Stimulated activated CD4-positive, alpha-beta T cell treated with anti-CD3 and anti-CD28 coated beads, Interleukin-1b, Interleukin-23, amount 100 ng/mL, for 24 hours (primary cell): ENCODE results near the gene CCND2.

Source experiments
- DNase-seq, 4 experiments: peaks; one replicate each; pipeline ENCODE4 v3.0.0-alpha.2; 2020; ENCODE audit warnings: low read depth in 4 of 4, low spot score in 1 of 4

CCND2 gene

DNA sequence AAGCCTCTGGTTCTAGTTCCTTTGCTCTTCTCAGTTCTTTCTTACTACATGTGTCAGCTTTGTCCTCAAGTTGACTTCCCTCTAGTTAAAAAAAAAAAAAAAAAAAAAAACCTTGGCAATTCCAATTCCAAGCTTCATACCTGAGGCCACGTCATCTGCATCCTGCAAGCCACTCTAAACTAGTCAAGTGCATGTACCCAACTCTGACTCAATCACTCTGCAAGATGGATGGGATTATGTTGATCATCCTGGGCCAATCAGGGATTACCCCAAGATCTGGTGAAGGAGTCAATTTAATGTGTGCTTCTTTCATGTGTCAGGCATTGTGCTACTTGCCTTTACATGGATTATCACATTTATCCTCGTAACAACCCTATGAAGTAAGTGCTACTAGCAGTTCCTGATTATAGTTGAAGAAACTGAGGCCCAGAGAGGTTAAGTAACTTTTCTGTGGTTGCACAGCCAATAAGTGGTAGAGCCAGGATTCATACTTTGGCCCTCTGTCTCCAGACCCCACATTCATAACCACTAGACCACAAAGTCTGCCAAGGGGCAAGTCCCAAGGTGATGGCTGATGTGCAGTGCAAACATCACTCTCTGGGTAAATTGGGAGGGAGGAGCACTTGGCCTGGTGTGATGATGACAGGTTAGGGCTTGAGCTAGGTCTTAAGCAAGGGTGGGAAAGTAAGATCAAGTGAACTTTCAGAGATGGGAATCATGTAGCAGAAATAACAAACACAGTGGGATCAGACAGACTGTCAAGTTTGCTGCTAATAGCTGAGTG lies 17.3 kb upstream of the CCND2 start:
- DNase-seq: no peak

DNA sequence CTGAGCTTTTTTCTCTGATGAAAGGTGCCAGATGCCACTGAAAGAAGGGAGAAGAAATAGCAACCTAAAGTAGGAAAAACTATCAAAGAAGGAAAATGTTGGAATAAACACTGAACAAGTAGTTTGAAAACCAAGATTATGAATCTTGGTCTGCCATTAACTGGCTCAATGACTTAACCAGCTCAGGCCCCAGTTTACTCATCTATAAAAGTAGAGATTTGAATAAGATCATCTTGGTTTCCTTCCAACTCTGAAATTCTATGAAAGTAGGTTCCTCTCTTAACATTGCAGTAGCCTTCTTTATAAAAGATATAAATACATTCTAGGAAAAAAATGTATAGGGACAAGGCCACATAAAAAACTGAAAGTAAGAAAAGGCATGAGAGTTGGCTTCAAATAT lies 16.1 kb upstream of the CCND2 start:
- DNase-seq: no peak

DNA sequence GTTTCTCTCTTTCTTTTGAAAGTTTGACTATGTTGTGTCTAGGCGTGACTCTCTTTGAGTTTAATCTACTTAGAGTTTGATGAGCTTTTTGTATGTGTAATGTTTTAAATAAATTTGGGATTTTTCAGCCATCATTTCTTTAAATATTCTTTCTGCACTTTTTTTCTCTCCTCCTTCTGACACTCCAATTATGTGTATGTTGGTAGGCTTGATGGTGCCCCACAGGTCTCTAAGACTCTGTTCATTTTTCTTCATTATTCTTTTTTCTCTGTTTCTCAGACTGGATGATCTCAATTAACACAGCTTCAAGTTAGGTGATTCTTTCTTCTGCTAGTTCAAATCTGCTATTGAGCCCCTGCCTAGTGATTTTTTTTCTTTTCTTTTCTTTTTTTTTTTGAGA lies 14.5 kb upstream of the CCND2 start:
- DNase-seq: no peak

DNA sequence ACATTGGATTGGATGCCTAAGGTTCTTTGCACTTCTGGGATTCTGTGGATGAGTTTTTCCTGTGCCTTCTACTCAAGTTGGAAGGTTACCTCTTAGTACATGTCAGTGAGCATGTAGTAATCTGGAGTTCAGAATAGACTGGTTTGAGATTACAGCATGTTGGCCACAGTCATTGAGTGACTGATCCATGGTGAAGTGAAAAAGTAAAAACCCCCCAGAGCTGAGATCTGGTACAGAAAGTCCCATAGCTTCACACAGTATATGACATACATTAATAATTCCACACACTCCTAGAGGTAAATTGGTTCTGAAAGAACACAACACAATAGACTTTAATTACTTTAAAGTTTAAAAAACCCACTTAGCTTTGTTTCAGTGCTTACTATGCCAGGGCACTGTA lies 11.9 kb upstream of the CCND2 start:
- DNase-seq: no peak

DNA sequence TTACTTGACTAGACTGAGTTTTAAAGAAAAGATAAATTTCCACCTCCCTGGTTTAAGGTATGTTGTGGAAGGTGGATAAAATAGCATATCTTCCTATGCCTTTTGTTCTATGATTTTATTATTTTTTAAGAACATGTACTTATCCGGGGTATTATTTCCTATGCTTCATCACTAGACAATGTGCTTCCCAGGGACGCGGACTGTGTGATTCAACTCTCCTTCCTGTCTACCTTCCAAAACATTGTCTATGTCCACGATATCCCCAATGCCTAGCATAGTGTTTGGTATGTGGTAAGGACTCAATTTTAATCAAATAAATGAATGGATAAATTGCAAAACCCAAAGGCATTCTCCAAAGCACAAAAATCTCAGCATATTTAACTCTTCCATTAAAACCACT lies 8.3 kb upstream of the CCND2 start:
- DNase-seq: no peak

DNA sequence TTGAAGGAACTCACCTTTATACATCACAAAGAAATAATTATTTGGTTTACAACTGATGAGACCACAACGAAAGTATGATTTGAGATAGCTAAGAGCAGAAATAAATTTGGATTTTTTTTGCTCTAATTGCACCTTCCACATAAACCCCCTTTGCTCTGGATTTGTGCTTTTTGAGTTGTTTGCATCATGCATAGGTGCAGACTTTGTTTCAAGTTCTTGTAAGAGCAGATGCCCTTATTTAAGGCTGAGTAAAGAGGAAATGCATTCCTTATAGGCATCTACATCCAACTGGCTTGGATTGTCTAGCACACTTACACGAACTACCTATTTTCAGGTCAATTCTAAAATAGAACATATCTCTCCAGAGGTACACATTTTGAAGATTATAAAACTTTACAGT lies 6.6 kb upstream of the CCND2 start:
- DNase-seq: no peak

DNA sequence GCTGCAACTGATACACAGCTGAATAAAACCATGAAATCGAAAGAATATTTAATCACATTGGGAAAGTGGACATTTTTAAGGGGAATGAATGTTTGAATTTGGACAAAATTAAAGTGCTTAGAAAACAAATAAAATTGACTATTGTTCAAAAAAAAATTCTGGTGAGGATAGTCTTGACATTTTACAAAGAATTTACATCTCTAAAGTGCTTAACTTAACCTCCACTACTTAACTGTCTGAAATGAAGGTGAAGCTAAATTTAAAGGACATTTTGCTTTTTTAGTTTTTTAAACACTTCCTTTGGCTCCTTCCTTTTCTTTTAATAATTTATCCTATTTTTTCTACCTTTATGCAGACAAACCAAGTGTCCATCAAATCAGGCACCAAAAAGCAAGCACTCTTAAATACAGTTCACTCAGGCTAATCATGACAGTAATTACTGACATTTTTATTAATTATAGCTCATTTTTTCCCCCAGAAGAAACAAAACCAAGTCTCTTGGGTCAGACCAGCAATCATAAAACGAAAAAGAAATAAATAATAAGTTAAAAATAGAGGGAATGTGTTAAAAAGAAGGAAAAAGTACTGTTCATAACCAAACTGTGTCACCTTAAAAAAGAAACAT lies 5.7 kb upstream of the CCND2 start:
- no peak for DNase-seq

DNA sequence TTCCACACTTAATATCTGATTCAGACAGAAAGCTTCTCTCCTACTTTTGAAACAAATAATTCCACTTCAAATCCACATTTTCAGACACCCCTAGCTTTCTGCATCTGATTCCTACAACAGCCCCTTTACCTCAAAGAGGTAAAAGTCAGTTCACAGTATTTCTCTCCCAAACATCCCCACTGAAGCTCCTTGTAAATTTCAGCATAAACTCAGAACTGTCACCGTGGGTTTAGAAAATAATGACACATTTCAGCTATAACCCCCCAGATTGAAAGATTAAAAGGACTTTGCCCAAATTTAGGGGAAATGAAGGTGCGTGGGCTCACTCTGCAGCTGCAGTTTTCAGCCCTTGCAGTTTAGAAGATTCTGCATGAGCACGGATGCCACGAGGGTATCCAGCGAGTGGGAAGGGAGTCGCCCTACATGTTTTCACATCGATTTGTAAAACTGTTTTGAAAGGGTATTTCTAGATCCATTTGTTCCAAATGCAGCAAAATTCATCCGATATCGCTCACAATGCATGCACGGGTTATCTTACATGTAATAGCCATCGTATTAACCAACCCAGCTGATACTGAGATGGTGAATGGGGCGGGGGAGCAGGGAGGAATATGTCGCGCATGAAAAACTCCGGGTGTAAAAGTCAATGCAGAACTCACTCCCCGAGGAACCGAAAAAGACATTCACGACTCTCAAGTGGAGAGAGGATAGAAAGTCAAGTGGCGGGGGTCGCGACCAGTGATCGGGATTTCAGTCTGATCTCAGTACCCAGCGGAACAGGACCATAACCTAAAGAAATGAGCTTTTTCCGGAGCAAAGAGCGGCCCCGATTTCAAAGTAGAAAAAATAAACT lies 5.0 kb upstream of the CCND2 start:
- DNase-seq: no peak

DNA sequence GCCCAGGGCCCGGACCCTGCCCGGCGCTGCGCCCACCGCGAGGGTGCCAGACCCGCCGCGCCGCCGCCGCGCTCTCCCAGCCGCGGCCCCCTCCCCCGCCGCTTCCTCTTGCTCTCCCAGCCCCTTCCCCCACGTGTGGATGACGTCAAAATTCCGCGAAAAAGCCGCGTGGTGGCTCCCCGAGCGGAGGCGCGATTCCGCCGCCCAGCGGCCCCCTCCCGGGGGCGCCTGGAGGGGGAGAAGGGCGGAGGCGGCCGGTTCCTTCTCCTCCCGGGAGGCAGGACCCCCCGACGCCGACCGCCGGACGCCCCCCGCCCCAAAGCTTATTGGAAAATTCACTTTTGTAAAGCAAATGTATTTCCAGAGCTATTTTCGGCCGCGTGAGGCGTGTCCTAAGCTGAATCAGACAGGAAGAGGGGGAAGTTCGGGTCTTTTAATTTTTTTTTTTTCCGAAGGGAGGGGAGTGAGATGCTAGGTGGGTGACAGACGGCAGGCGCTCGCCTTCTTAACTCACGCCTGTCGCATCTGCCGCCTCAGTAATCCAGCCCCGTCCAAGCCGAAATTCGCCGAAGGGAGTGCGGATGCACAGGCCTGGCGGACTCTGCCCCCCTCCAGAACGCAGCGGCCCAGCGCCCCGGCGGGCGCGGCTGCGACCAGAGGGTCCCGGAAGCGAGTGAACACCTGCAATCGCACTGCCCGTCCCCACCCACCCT lies 4.1 kb upstream of the CCND2 start:
- peak; percentile 86 to 95 (median 90) for DNase-seq

DNA sequence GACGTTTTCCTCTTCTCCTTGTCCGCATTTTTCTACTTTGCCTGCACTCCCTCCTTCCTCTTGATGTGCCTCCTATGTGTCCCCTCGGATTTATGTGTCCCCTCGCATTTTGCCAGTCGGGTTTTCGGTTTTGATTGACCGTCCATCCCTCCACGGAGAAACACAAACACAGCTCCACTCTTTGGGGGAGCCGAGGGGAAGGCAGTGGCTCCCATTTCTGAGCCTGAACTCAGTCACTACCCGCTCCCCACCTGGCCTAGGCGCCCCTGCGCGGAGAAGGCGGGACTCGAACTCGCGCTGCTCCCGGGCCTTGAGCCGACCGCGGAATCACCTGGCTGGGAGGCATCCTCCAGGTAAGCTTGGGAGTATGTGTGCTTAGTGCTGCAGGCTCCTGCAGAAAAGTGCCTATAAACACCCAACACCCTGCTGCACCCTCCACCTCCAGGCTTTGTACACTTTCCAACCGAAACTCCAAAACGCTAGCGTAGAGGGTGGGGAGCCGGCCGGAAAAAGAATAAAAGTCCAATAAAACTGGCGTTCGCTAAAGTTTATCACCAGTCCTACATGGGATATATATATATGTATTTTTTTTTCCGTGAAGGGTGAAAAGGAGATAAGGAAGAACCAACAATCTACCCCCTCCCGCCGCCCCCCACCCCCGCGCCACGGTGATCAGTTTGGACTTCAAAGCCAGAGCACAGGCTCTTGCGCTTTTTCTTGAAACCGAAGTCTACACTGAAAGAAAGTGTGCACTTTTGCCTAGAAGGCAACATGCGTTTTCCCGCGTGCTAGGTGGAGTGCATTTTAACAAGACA lies 3.3 kb upstream of the CCND2 start:
- DNase-seq: peak in 2 of 4 experiments; percentile 41 to 48

DNA sequence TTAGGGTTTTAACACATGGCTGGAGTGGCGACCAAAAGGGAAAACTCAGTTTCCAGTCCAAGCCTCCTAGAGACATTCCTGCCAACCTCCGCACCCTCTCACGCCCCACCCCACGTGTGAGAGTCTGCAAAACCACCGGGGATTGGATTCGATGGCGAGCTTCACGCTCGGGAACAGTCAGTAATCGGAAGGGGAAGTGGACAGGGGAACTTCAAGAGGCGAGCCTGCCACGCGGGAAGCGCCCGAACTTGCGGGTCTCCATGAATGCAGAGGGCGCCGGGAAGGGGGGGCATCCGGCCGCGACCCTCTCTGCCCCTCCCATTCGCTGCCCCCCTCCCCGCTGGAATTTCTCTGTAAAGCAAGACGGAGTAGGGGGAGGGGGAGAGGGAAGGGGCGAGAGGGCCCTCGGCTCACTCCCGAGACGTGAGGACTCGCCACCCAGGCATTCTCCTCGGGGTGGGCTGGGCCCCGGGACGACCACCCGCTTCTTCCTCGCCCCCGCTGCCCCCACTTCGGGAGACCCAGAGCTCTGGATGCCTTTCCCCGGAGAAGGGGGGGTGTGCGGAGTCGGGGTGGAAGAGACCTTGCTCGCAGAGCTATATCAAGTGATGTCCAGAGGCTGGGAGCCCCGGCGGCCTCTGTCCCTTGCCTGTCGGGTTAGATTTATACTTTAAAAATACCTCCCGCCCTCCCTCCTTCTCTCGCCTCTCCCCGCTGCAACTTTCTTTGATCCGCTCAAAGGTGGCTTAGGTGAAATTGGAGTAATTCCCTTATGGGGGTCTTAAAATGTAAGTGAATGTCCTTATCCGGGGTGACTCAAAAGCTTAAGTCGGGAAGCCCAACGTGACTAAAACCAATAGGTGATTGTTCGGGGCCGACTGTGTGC lies 2.5 kb upstream of the CCND2 start:
- DNase-seq: peak in 1 of 4 experiments; percentile 50

DNA sequence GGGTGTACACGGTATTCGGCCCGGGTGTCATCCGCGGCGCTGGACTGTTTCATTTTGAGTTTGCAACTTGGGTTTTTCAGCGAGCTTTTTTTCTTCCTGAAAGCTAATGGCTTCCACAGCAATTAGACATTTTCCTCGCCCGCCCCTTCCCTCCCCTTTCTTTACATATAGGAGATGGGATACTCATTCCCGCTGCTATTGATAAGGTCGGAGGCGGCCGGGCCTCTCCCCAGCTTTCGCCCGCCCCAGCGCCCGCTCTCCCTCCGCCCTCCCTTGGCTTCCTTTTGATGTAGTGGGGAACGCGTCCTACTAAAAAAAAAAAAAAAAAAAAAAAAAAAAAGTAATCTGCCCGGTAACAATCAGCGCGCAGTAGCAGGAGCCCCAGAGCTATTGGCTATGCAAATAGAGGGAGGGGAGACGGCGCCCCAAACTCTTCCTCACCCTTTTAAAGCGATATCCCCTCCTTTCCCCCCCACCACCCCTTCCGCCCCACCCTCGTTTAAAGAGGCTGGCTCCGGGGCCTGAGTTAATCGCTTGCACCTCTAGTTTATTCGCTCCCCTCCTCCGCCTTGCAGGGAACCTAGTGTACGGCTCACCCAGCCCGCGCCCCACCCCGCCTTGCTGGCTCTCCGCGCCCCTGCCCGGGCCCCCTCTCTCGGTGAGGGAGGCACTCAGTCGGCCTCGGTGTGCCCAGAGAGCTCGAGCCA lies 1.7 kb upstream of the CCND2 start:
- peak; percentile 62 to 89 (median 82) for DNase-seq

DNA sequence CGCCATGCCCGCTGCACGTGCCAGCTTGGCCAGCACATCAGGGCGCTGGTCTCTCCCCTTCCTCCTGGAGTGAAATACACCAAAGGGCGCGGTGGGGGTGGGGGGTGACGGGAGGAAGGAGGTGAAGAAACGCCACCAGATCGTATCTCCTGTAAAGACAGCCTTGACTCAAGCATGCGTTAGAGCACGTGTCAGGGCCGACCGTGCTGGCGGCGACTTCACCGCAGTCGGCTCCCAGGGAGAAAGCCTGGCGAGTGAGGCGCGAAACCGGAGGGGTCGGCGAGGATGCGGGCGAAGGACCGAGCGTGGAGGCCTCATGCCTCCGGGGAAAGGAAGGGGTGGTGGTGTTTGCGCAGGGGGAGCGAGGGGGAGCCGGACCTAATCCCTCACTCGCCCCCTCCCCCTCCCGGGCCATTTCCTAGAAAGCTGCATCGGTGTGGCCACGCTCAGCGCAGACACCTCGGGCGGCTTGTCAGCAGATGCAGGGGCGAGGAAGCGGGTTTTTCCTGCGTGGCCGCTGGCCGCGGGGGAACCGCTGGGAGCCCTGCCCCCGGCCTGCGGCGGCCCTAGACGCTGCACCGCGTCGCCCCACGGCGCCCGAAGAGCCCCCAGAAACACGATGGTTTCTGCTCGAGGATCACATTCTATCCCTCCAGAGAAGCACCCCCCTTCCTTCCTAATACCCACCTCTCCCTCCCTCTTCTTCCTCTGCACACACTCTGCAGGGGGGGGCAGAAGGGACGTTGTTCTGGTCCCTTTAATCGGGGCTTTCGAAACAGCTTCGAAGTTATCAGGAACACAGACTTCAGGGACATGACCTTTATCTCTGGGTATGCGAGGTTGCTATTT lies 914 bp upstream of the CCND2 start:
- DNase-seq: peak in 3 of 4 experiments; percentile 59 to 76 (median 67)

DNA sequence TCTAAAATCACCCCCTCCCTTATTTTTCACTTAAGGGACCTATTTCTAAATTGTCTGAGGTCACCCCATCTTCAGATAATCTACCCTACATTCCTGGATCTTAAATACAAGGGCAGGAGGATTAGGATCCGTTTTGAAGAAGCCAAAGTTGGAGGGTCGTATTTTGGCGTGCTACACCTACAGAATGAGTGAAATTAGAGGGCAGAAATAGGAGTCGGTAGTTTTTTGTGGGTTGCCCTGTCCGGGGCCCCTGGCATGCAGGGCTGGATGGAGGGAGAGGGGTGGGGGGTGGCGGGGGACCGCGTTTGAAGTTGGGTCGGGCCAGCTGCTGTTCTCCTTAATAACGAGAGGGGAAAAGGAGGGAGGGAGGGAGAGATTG lies 300 bp upstream of the CCND2 start:
- DNase-seq: no peak

DNA sequence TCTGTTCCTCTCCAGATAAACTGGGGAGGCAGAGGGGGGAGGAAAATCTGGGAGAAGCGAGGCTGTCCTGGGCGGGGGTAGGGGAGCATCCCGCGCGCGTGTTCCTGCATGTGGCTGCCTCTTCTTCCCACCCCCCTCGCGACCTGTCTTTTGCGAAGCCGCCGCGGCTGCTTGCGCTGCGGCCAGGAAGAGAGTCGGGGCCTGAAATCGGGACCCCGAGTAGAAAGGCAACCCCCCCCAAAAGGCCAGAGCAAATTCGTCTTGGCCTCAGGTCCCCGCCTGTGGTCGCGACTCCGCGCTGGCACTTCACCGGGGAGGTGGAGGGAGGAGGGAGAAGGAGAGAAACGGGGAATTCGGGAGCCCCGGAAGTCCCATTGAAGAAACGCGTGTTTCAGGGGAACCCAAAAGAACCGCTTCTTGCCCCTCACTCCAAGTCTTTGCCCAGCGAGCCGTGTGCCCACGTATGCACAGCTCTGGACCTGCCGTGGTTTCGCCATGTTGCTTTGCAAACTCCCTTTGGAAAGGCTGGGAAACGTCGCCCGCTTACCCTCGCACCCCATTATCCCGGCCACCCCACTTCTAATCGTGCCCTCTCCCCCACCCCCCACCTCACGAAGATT lies 944 bp downstream of the CCND2 start:
- no peak for DNase-seq

DNA sequence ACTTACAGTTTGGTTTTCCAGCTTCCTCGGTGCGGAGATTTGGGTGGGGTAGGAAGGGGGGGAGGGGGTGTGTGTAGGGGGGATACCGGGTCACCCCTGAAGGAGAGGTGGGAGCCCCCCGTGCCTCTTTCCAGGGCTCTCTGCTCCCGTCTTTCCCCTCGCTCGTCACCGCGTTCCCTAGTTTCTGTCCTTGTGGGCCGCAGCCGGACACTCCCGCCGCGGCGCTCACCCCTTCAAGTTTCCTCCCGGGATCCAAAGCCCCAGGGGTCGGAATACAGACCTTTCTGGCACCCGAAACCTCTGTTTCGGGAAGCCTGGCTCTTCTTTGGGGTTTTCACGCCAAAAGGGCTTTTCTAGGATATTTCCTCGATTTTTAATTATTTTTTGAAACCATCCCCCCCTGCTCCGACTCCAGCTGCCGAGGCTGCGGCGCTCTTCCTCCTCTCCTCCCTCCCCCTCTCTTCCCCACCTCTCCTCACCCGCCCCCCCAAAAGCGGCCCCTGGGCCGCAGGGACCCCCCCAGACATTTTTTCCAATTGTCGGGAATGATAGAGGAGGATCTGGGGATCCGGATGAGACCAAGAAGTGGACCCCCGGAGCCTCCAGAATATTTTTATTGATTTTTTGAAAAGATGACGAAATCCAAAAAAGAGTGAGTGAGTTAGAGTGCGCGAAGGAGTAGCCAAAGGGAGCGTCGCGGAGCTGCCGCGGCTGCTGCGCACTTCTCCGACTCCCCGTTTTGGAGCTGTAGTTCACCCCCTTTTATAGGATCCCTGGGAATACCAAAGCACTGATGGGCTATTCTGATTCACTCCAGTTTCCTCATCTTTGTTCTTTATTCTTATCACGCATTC lies 1.7 kb downstream of the CCND2 start:
- DNase-seq: no peak

DNA sequence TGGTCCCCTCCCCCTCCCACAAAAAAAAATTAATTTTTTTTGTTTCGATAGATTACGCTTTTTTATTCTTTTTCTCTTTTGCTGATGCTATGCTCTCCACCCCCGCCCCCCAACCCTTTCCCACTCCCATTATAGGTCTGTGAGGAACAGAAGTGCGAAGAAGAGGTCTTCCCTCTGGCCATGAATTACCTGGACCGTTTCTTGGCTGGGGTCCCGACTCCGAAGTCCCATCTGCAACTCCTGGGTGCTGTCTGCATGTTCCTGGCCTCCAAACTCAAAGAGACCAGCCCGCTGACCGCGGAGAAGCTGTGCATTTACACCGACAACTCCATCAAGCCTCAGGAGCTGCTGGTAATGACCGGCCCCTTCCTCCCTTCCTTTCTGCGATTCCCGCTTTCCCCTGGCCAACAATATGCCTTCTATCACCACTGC lies 2.3 kb downstream of the CCND2 start:
- DNase-seq: no peak
